ENCODE data around the gene RPL15.
"Not testable (repeated sequence)": the region's sequence is repeated elsewhere in the genome, so short reads cannot be mapped to it uniquely, and the experiment has no call there.

- not testable (repeated sequence) for TF ChIP-seq PHF8 (IDR thresholded peaks at IDR 0.05; ENCODE audit: borderline replicate concordance, low read depth); NFE2L2 (conservative IDR thresholded peaks at IDR 0.05; ENCODE audit: low read length); MAFK (IDR thresholded peaks at IDR 0.05; ENCODE audit: partially characterized antibody); POLR2A (IDR thresholded peaks at IDR 0.05; ENCODE audit: low read length); RCOR1 (IDR thresholded peaks at IDR 0.05; ENCODE audit: low read depth, low read length); HDAC2 (IDR thresholded peaks at IDR 0.05); KDM1A (IDR thresholded peaks at IDR 0.05; ENCODE audit: low read depth); CEBPB (IDR thresholded peaks at IDR 0.05)
- TF ChIP-seq, protein P1, sequence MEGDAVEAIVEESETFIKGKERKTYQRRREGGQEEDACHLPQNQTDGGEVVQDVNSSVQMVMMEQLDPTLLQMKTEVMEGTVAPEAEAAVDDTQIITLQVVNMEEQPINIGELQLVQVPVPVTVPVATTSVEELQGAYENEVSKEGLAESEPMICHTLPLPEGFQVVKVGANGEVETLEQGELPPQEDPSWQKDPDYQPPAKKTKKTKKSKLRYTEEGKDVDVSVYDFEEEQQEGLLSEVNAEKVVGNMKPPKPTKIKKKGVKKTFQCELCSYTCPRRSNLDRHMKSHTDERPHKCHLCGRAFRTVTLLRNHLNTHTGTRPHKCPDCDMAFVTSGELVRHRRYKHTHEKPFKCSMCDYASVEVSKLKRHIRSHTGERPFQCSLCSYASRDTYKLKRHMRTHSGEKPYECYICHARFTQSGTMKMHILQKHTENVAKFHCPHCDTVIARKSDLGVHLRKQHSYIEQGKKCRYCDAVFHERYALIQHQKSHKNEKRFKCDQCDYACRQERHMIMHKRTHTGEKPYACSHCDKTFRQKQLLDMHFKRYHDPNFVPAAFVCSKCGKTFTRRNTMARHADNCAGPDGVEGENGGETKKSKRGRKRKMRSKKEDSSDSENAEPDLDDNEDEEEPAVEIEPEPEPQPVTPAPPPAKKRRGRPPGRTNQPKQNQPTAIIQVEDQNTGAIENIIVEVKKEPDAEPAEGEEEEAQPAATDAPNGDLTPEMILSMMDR (IDR thresholded peaks at IDR 0.05), result not testable (repeated sequence)
- TF ChIP-seq, protein P2, sequence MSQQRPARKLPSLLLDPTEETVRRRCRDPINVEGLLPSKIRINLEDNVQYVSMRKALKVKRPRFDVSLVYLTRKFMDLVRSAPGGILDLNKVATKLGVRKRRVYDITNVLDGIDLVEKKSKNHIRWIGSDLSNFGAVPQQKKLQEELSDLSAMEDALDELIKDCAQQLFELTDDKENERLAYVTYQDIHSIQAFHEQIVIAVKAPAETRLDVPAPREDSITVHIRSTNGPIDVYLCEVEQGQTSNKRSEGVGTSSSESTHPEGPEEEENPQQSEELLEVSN (IDR thresholded peaks at IDR 0.05; ENCODE audit: borderline replicate concordance, low read depth), result not testable (repeated sequence)
- TF ChIP-seq, protein P3, sequence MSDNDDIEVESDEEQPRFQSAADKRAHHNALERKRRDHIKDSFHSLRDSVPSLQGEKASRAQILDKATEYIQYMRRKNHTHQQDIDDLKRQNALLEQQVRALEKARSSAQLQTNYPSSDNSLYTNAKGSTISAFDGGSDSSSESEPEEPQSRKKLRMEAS (IDR thresholded peaks at IDR 0.05), result not testable (repeated sequence)
Observed at GRCh38 chr3:23912335-23912734, 4.6 kb upstream of the RPL15 start.
